ENCODE measurements around the gene ITPK1.
"Not testable (repeated sequence)": the region's sequence is repeated elsewhere in the genome, so short reads cannot be mapped to it uniquely, and the experiment has no call there.

The ITPK1 gene

DNA sequence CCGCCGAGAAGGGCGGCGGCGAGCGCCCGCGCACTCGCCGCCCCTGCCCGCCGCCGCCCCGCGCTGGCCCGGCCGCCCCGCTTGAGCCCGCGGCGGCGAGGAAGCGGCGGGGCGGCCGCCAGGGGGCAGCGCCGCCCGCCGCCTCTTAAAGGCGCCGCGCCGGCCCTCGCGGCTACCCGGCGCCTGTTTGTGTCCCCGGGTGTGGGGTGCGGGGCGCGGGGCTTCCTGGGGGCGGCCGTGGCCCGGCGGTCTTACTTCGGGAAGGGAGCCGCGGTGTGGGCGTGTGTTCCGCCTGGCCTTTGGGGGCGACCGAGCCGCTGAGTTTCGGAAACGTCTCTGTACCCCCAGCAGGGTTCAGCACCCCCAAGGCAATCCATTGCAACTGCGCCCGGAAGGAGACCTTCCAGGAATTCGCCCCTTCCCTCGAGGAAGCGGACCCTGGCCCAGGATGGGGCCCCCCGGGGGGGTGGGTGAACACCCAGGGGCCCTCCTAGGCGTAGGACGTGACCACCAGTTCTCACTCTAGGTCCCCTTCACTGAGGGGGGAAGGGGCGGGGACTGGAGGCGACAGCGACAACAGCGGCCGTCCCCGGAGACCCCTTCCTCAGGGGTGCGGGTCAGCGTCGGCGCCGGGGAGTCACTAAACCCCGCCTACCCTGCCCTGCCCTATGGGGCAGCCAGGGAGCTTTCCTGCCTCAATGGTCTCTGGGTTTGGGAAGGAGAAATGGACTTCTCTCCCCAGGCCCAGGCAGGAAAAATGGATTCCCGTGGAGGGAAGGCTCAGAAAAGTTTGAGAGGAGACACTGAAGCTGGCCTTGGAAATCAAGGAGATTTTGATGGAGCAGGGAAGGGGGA is at the start of gene ITPK1:
Gene ITPK1, minus strand, starts transcription at position 105 of the 855 bp plus-strand sequence. CDS start 762 bp downstream, outside the sequence.
- peak; percentile 72 for DNase-seq

DNA sequence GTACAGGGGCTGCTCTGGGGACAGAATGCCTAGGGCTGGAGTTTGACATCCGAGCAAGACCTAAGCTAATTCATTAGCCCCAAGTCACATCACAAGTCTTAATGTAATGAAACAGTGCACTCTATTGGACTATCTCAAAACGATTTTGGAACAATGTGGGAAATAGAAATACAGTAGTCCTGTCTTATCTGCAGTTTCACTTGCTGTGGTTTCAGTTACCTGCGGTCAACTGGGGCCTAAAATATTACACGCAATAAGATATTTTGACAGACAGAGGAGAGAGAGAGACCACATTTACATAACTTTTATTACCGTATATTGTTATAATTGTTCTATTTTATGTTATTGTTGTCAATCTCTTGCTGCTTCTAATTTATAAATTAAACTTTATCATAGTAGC is 47.8 kb upstream of the ITPK1 start:
- no peak for DNase-seq

DNA sequence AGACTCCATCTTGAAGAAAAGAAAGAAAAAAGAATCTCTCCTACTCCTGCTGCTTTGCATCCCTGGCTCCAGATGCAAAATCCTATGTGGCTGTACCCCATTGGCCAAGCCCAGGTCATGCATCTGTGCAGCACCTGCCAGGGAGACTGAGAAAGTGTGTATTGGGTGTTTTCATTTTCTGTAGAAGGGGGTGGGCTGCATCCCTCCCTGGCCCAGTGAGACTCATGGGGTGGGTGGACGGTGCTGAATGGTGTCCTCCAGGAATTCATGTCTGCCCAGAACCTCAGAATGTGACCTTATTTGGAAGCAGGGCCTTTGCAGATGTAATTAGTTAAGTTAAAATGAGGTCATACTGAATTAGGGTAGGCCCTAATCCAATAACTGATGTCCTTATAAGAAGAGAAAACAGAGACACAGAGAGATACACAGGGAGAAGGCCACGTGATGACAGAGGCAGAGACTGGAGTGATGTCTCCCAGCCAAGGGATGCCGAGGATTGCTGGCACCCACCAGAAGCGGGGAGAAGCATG is 45.8 kb upstream of the ITPK1 start:
- DNase-seq: no peak

DNA sequence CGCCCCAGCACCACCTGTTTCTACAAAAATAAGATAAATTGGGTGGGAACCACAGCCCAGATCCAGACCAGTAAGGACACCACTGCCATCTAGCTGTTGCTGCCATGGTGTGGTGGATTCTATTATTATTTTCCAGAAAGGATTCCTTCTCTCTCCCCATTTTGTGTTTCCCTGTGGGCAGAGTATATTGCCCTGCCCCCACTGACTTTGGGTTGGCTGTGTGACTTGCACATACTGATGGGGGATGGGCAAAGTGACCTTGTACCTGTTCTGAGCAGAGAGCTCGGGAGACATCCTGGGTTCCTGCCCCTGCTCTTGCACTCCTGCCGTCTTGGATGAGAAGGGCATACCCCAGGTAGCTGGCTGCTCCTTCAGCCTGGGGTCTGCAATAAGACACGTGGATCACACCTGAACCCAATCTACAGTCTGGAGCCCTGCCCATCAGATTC is 44.7 kb upstream of the ITPK1 start:
- DNase-seq: no peak

DNA sequence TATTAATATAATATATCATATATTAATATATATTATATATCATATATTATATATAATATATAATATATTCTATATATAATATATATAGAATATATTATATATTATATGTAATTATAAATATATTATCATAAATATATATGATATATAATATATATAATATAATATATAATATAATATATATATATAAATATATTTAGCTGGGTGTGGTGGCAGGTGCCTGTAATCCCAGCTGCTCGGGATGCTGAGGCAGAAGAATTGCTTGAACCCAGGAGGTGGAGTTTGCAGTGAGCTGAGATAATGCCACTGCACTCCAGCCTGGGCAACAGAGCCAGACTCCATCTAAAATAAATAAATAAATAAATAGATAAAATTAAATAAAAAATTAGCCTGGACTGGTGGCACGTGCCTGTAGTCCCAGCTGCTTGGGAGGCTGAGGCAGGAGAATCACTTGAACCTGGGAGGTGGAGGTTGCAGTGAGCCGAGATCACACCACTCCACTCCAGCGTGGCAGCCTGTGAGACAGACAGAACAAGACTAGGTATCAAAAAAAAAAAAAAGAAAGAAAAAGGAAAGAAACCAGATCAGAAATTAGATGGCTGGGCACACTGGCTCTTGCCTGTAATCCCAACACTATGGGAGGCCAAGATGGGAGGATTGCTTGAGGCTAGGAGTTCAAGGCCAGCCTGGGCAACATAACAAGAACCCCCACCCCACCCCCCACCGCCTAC is 44.1 kb upstream of the ITPK1 start:
- not testable (repeated sequence) for DNase-seq

DNA sequence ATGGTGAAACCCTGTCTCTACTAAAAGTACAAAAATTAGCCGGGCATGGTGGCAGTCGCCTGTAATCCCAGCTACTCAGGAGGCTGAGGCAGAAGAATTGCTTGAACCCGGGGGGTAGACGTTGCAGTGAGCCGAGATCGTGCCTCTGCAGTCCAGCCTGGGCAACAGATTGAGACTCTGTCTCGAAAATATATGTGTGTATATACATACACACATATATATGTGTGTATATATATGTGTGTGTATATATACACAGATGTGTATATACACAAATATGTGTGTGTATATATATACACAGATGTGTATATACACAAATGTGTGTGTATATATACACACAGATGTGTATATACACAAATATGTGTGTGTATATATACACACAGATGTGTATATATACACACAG is 42.6 kb upstream of the ITPK1 start:
- DNase-seq: not testable (repeated sequence)

DNA sequence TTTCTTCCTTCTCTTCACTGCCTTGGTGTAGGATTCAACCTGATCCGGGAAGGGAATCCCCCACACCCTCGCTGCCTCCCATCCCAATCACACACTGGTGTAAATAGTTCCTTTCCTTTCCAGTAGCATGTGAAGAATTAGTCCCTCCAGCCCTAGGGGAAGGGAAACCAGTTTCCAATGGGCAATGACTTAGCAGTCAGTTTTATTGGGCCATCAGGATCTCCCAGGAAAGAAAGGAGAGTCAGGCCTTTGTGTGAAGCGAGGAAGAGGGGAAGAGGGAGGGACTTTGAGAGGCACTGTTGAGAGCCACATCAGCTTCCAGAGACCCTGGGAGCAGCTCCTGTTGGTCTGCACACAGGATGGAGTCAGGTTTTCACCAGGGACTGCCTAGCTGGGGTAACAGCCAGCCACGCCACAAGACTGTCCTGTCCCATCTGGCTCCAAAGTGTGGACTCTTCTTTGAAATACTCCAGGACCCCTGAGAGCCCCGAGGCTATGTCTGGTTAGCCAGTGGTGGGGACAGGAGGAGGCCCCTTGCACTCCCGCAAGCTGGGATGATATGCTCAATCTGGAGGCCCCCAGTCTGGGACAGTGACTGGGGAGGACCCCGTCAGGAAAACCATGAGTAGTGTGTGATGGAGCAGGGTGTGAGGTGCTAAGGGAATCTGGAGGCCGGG is 41.1 kb upstream of the ITPK1 start:
- DNase-seq: no peak

DNA sequence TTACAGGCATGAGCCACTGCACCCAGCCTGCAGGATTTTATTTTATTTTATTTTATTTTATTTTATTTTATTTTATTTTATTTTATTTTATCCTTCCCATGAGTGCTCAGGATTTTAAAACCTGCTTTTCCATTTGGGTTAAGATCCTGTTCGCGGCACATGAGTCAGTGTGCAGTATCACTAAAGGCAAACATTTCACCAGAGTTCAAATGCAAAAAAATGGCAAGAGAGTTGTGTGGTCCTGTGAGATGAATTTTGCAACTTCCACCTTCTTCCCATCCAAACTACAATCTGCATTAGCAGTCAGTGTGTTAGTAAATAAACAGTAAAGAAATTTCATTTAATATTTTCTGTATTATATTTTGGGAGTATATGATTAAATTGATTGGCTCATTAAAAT is 39.9 kb upstream of the ITPK1 start:
- no peak for DNase-seq

DNA sequence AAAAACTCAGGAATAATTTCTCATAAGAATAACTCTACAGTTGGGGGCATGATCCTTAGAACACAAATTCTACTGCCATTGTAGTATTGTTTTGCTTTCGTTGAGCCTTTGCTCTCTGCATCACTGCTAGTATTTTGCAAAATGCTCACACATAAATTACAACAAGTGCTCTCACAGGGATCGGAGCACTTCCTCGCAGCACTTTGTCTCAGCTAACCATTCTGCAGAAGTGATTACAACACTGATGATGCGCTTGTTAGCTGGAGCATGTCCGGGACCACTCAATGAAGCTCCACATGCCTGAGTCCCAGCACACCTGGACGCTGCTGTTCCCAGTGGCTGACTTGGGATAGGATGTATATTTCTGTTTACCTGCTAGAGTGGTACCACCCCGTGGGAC is 37.4 kb upstream of the ITPK1 start:
- DNase-seq: no peak

DNA sequence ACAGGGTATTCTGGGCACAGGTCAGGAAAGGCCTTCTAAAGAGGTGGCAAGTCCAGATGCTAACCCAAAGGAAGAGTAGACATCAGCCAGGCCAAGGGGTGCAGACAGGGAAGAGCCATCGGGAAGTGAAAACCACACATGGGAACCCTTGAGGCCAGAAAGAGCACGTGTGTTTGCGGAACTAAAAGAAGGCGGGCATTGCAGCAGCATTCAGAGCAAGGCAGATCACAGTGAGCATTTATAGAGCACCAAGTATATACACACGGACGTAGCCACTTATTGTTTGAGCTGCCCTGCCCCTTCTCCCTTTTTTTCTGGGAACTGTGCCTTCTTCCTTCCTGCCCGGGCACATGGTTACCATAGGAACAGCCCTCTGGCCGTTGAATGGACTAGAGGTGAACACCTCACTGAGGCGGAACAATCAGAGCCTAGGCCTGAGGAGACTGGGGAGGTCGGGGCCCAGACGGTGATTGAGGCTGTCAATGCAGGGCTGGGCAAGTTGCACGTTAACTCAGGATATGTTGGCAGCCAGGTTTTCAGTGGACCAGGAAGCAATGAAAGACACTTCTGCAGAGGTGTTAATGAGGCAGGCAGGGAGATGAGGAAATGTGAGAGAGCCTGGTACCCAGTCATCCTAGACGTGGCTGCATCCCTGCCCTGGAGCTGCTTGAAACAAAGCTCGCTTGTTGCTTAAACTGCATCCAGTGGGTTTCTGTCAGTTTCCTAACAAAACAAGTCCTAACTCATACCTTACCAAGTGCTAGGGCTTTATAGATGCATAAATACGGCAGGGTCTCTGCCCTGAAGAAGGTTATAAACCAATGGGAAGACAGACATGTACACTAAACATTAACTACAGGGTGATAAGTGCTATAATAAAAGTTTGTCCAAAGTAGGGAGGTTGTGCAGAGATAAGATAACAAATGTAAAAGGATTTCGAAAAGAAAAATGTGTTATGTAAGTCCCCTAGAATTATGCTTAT is 34.8 kb upstream of the ITPK1 start:
- no peak for DNase-seq

DNA sequence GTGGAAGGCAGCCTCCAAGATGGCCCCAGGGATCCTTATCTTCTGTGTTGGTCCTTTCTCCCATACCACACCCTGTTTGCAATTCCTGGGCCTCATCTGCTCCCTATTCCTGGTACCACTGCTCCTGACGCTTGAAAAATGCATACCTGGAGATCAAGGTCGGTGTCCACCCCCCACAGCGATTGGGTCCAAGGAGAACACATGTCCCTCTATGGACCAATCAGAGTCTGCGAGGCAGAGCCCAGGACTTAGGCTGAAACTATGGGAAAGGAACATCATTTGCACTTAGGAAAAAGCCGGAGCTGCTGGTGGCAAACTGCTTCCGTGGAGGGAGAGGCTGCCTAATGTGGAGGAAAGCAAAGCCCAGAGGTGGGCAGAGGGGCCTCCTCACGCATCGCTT is 33.3 kb upstream of the ITPK1 start:
- no peak for DNase-seq

DNA sequence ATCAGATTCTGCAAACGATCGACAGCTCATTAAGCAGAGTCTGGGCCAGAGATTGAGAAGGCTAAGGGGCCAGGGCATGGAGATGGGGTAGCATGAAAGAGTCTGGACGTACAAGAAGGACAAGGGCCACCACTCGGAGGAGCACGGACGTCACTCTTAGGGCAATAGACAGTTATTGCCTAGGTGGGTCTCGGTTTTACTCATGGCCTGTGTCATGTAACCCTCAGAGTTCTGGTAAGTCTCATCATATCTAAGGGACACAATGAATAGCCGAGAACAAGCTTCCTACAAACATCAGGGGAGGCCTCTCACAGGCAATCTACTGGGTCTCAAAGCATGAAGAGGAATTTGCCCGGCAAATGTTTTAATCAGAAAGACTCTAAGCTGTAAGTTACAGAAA is 30.4 kb upstream of the ITPK1 start:
- DNase-seq: peak; percentile 42

DNA sequence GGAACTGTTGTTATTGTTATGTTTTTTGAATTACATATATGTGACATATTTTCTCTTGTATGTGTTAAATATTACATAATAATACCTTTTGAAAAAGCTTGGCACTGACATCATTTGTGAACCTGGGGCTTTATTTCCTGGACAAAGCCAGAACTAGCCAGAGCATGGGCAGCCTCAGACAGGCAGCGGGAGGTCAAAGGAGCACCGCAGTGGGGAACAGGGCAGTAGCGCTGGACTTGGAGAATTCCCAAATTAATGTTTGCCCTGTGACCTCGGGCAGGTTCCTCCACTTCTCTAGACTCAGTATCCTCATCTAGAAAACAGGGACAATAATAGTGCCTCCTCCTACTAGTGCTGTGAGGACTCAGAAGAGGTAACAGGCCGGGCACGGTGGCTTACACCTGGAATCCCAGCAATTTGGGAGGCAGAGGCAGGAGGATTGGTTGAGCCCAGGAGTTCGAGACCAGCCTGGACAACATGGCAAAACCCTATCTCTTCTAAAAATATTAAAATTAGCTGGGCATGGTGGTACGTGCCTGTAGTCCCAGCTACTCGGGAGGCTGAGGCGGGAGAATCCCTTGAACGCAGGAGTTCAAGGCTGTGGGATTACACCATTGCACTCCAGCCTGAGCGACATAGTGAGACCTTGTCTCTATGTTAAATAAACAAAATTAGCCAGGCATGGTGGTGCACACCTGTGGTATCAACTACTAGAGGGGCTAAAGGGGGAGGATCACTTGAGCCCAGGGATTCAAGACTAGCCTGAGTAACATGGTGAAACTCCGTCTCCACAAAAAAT is 27.3 kb upstream of the ITPK1 start:
- DNase-seq: no peak

DNA sequence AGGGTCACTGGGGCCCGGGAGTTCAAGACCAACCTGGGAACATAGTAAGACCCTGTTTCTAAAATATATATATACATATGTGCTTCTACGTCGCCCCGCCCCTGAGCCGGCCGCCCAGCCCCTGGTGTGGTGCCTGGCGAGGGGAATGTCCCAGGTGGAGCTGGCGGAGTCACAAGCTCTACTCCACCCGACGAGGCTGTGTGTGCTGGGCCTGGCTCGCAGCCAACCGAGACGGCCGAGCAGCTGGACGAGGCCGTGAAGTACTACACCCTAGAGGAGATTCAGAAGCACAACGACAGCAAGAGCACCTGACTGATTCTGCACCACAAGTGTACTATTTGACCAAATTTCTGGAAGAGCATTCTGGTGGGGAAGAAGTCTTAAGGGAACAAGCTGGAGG is 22.1 kb upstream of the ITPK1 start:
- DNase-seq: no peak

DNA sequence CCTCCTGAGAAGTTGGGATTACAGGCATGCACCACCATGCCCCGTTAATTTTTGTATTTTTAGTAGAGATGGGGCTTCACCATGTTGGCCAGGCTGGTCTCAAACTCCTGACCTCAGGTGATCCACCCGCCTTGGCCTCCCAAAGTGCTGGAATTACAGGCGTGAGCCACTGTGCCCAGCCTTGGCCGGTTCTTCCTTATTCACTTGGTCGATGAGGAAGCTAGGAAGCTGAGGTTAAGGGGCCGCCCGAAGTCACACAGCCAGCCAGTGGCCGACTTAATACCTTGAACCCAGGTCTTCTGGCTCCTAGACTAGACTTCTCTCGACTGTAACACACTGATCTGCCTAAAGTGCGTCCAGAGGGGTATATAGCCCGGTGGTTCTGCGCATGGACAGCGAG is 20.8 kb upstream of the ITPK1 start:
- DNase-seq: not testable (repeated sequence)

DNA sequence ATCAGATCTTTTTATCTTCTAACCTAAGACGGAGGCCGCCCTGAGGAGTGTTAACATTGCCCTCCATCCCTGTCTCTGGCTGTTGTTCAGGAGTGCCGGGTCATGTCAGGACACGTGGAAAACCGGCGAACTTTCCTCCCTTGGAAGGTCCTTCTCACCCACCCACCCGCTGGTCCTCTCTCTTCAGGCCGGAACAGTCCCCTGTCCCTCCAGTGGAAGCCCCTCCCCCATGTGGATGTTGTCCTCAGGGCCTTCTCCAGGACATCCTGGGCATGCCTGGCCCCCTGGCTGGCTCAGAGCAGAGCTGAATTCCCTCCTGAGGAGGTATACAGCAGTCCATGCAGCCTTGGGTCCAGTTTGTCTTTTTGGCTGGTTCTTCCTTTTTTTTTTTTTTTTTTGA is 20.3 kb upstream of the ITPK1 start:
- no peak for DNase-seq

DNA sequence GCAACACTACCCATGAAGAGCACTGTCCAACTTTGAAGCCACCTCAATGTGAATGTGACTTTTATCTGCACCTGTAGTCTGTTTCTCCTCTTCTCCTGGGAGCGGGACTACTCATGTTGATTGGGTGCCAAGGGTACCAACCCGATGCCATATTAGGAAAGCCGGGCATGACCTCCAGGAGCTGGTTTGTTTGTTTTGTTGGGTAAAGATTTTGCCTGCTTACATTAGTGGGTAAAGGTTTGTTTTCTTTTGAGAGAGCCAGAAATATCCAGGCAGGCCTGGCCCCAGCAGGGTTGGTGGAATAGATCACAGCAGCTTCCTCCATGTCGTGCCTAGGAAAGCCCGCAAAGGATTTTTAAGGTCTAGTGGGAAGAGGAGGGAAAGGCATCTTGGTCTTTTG is 19.7 kb upstream of the ITPK1 start:
- no peak for DNase-seq

DNA sequence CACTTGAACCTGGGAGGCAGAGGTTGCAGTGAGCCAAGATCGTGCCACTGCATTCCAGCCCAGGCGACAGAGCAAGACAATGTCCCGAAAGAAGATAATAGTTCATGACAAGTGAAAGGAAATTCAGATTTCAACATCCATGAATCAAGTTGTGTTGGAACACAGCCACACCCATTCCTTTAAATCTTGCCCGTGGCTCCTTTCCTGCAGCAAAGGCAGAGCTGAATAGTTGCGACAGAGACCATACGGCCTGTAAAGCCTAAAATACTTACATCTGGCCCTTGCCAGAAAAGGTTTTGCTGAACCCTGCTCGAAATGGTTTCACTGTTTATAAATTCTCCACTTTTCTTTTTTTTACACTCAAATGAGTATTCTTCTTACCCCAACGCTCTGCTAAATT is 17.7 kb upstream of the ITPK1 start:
- DNase-seq: no peak

DNA sequence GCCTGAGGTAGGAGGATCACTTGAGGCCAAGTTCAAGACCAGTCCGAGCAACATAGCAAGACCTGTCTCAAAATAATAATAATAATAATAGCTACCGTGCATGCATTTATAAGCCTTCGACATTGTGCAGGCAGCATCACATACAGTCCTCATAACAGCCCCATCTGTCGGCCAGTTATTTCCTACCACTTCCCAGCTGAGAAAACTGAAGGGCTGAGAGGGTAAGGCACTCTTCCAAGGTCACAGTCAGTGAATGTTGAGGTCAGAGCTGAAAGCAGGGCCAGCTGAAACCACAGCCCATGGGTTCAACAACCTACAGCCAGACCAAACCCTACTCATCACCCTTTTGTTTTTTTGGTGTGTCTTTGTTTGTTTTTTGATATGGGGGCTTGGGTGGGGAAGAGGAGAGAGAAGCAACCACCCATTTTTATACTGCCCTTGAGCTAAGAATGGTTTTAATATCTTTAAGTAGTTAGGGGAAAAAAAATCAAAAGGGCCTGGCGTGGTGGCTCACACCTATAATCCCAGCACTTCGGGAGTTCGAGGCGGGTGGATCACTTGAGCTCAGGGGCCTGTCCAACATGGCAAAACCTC is 16.8 kb upstream of the ITPK1 start:
- DNase-seq: no peak

DNA sequence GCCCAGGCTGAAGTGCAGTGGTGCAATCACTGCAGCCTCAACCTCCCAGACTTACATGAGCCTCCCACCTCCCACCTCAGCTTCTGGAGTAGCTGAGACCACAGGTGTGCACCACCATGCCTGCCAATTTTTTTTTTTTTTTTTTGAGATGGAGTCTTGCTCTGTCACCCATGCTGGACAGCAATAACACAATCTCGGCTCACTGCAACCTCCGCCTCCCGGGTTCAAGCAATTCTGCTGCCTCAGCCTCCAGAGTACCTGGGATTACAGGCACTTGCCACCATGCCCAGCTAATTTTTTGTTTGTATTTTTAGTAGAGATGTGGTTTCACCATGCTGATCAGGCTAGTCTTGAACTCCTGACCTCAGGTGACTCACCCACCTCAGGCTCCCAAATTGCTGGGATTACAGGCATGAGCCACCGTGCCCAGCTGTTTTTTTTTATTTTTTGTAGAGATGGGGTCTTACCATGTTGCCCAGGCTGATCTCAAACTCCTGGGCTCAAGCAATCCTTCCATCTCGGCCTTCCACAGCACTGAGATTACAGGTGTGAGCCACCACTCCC is 15.6 kb upstream of the ITPK1 start:
- DNase-seq: not testable (repeated sequence)

Measured in stimulated activated CD8-positive, alpha-beta memory T cell treated with anti-CD3 and anti-CD28 coated beads, Interleukin-4, amount 100 ng/mL, for 48 hours (primary cell).